GM21717 (cell line): Measurements from ENCODE around the gene ADAM22.
A peak's percentile ranks its signal among the peaks of the same experiment; 100 is the strongest.

Experiments
- ATAC-seq: cut with Tn5 transposase; IDR thresholded peaks from one replicate; pipeline ENCODE4 v1.9.1; 2021; ENCODE audit warnings: mild to moderate bottlenecking, moderate library complexity; ENCODE audit not compliant: unreplicated experiment

ADAM22 gene

DNA sequence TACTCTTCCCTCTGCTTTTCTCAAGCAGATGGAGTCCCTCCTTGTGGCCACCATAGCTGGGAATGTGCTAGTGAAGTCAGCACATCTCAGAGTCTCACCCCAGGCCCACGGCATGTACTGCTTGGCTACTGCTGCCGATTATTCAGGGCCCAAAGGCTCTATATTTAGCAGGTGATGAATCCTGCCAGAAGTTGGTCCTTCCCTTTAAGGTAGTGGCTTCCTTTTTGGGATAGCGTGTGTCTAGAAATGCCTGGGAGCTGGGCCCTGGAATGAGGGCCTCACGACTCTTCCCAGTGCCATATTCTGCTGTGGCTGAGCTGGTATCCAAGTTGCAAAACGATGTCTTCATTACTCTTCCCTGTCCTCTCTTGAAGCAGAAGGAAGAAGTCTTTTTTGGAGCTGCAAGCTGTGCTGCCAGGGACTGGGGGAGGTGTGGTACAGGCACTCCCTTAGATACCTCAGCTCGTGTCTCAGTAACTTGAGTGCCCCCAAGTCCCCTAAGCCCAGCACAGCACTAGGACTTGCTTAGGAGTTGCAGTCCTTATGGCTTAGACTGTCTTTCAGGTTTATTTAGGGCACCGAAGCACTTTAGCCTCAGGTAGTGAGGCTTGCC is 100.1 kb downstream of the ADAM22 start:
- ATAC-seq, result no peak

DNA sequence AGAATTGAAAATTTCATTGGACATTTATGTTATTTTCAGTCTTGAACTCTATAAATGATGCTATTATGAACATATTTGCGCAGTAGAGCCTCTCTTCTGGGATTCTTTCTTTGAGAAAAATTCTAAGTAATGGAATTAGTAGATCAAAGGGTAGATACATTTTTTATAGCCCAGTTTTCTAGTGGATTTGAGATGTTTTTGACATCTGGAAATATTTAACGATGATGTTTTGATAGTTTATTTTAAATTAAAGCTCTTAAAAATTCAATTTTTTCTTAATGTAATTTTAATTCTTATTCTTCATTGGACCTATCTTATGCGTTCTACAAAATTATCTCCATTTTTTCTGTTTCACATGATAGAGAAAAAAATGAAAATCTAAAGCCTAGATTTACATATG is 103.0 kb downstream of the ADAM22 start:
- ATAC-seq, result no peak

DNA sequence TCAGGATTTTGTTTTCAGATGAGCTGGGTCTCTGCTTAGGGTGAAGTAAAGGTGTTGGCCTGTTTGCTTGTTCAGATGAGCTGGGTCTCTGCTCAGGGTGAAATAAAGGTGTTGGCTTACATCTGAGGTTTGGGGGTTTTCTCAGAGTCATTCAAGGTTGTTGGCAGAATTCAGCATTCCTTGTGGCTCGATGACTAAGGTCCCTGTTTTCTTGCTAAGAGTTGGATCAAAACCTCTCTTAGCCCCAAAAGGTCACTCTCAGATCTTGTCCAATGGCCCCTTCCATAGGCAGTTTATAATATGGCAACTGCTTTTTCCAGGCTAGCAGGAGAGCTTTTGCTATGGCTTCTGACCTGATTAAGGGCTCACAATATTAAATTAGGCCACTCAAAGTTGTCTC is 106.6 kb downstream of the ADAM22 start:
- ATAC-seq, result no peak

DNA sequence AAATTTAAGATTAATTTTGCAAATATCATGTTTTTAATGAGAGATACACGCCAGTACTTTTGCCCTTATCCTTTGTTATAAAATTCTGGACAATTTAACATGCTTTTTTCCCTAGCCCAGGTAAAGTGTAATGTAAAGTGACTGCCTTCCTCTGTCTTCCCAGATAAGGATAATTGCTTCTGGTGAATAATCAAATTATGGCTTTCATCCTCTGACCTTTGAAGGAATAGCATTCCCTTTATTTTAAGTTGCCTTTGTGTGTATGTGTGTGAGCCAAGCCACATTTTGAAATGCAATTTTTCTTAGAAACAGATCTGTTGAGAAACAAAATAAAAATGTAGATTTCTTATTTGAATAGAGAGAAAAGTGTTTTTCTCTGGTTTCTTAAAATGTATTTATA is 107.5 kb downstream of the ADAM22 start:
- ATAC-seq, result no peak

DNA sequence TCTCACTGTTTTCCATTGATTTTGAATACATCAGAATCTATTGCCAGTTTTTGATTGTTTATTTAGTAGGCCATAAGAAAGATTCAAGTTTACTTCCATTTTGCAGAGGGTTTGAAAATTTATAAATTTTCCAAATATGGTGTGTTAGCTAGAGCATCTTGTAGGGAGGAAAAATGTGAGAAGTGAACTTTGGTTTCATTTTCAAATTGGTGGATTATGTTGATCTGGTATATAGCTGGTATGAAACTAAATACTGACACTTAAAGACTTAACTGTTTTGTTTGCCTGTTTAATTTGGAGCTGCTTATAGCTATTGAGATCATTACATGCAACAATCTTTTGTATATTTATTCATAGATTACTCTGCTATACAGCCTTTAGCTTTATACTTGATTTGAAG is 108.1 kb downstream of the ADAM22 start:
- ATAC-seq, result peak; percentile 62

DNA sequence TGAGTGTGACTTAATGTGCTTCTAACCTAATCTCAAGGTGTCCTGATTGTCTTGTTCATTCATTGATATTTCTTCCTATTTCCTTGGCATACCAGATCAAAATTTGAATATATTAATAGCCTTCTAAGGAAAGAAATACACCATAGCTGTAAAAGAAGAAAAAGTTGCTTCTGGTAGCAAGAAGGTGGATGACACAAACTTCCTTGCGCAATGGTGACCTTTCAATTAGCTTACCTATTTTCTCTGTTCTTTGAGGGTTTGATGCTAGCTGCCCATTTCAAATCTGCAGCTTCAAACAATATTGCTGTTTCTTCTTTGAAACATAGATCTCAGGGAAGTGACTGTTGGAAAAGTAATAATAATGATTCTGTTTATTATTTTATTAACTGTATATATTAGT is 108.8 kb downstream of the ADAM22 start:
- ATAC-seq, result no peak

DNA sequence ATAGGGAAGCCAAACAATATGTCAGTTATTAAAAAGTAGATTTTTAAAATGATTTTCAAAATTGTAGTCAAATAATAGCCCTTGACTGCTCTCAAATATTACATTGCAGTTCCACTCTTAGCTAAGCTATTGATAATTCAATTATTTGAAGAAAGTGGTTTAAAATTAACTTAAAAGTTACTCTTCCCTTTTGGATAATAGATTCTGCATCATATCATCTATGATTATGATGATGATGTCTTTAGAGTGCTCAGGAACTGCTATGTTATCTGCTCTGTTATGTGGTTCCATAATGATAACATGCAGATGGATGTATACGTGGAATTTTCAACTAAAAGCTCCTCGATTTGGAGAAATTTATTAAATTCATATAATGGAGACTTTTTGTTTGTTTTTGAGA is 110.0 kb downstream of the ADAM22 start:
- ATAC-seq, result no peak

DNA sequence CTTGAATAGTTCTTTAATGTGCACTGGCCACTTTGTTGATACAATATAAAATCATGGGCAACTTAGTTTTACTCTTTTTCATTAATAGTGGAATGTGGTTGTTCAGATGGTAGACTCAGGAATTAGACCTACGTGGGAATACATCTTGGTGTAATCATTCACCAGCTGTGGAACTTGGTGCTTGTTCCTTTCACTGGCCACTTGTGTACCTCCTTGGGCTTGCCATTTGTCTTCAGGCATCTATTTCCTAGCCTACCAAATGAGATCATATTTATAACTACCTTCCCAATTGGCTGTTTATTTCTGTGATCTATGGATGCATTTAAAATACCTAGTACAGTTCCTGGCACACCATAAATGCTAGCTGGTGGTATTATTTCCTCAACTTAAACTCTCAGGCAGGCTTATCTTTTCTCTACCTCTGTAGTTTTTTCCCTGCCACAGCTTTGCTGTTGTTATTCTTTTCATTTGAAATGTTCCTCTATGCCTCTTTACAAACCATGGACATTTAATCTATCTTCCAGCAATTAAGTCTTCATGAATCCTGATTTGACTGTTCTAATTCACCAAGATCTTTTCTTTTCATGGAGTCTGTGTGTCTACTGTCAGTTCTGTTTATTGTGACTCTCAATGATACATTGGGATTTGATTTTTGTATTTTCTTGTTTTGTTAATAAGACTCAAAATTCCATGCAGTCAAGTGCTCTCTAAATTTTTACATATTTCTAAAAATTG is 113.0 kb downstream of the ADAM22 start:
- ATAC-seq, result no peak

DNA sequence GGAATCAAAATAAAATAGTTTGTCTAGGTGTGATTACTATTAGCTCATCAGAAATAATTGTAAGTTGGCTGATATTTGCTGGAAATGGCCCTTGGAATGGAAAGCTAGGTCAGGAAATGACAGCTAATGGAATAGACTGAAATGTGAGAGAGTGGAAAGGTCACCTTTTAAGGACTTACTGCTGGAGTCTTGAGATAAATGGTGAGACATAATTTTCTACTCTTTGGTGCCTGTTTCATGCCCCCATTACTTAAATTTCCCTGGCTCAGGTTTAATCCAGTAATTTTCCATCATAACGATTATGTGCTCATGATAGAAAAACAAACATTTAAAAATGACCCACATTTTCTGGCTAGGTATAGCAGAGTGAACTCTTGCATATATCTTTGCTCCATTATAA is 123.6 kb downstream of the ADAM22 start:
- no peak for ATAC-seq

DNA sequence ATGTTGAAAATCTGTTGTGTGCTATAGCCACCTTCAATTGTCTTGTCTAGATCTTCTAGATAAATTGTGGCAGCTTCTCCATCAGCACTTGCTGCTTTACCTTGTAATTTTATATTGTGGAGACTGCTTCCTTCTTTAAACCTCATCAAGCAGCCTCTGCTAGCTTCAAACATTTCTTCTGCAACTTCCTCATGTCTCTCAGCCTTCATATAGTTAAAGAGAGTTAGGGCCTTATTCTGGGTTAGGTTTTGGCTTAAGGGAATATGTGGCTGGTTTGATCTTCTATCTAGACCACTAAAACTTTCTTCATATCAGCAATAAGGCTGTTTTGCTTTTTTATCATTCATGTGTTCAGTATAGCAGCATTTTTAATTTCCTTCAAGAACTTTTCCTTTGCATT is 128.2 kb downstream of the ADAM22 start:
- ATAC-seq, result no peak

DNA sequence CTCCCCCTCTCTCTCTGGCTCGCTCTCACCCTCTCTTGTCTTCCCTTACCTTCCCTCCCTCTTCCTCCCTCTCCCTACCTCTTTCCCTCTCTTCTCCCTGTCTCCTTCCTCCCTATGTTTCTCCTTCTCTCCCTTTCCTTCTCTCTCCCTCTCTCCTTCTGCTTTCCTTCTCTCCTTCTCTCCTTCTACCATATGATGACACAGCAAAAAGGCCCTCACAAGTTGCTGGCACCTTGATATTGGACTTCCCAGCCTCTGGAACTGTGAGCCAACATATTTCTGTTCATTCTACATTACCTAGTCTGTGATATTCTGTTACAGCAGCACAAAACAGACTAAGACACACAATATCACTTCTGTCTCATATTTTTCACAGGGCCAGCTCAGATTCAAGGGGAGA is 135.0 kb downstream of the ADAM22 start:
- ATAC-seq, result no peak

DNA sequence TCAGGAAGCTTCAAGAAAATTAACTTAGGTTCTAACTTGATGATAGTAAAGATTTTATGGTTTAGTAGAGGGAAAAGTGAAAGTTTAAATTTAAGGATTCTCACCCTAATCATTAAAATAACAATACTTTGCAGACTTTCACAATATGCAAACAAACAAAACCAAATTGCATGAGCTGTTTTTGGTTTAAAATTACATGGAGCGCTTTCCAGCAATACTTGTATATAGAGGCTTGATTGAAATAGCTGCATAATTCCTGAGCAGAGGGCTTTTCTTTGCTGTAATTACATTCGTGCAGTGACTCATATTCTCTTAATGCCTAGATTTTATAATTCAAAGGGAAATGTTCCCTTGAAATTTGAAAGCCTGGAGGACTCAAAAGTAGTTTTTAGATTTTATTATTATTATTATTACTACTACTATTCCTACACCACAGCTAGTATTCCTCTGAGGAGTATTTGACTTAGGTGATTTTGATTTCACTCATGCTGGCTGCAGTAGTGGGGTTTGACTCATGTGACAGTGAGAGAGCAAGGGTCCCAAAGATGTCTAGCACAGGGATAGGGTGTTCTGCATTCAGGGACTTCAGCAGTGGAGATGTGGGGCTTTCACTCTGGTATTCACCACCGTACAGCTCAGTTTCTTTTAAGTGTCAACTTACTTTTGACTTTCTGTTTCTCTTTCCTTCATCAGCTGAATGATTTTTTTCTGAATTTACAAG is 138.1 kb downstream of the ADAM22 start:
- peak; percentile 93 for ATAC-seq

DNA sequence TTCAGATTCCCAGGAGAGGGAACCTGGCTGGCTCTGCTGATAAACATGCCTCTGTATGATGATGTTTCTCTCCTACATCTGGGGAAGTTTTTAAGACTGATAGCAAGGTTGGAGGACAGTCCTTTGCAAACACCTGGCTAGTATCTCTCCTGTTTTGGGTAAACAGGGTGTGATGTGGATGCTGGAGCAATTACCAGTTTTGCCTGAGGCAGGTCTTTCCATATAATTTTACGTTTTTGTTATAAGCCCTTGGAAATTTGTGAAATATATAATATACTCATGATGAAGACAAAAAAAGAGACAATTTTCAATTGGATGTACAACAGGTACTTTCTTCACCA is 138.6 kb downstream of the ADAM22 start:
- ATAC-seq, result peak; percentile 31

DNA sequence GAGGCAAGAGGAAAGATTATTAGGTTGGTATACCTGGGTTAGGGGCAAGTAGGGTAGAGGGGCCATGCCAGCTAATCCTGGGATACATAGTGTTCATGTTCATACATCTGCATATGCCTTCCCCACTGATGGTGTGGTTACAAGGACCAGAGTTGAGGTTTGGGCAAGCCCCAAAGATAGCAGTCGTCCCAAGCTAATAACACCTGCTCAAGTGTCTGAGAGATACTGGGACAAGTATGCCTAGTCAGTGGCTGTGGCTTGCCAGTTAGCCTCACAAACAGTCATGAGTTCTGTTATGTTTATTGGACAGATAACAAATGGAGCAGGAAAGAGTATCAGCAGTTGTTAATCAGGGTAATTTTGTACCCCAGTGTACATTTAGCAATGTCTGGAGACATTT is 139.6 kb downstream of the ADAM22 start:
- no peak for ATAC-seq

DNA sequence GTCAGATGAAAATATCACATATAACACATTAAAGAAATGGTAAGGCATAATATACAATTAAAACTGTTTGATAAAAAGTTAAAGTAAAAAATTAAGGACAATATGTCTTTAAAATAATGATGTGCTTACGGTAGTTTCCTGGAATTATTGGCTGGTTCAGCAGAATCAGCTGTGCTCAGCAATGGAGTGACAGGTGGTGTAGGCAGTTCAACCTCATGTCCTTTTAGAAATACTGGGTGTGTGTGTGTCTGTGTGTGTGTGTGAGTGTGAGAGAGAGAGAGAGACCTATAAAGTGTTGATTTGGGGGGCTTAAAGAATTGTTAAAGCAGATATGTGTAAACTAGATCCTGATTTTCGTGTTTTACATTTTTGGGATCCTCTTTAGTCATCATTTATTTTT is 141.2 kb downstream of the ADAM22 start:
- no peak for ATAC-seq

DNA sequence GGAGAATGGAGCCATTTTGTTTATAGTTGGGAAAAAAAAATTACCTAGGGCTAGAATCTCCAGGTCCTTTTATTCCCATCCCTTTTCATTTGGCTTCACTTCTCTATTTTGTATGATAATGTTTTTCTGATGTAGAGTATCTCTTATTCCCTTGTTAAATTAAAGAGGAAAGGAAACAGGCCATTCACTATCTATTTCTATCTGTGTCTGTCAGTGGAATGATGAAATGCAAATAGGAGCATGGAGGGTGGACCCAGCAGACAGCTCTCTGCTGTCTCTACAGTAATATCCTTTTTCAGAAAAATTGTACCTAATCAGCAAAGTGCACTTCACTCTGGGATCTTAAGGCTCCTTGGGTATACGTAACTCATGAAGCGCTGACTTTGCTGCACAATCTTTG is 149.8 kb downstream of the ADAM22 start:
- no peak for ATAC-seq

DNA sequence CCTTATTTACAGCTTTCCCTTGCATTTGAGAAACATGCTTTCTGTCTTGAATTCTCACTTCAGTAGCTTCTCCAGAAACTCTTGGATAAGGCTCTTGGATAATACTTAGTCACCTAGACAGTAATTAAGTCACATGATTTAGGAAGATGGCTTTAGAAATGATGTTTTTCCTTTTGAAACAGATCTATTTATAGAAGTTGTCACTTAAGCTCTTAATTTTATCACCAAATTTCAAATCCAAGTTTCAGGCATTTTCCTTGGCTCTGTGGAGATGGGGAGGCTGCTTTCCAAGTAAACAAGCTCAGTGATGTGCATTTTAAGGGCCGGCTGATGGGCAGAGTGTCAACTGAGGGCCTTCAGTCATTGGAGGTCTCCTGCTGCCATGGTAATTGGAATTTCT is 155.5 kb downstream of the ADAM22 start:
- no peak for ATAC-seq

DNA sequence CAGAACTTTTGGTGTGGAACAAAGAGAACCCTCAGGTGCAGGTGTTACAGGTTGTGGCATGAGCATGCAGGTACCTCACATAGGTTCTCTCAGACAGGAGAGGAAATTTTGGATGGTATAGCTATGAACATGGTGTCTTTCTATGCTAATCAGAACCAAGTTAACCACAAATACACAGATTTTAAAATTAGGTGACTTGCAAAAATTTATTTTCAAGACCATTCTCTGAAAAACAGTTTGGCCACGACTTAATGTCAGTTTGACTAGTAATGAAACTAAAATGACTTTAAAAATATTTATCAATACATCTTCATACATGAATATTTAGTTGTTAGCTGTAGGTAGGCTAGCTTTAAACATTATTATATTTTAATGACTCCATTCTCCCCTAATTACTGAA is 156.2 kb downstream of the ADAM22 start:
- no peak for ATAC-seq

DNA sequence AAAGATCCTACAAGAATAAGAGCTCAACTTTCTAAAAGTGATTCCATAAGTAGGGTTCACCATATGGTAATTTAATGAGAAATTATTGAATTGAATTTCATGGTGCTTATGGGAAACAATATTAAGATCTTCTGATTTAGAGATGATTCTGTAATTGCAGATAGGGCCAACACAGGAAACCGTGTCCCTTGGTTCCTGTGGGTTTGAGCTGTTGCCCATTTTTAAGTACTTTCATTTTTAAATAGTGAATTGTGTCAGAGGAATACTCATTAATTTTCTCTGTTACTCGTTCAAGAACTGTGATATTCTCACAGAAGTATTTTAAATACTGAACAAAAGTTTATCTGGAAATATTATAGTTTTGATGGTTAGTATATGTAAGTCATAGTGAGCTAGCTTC is 156.6 kb downstream of the ADAM22 start:
- peak; percentile 69 for ATAC-seq

DNA sequence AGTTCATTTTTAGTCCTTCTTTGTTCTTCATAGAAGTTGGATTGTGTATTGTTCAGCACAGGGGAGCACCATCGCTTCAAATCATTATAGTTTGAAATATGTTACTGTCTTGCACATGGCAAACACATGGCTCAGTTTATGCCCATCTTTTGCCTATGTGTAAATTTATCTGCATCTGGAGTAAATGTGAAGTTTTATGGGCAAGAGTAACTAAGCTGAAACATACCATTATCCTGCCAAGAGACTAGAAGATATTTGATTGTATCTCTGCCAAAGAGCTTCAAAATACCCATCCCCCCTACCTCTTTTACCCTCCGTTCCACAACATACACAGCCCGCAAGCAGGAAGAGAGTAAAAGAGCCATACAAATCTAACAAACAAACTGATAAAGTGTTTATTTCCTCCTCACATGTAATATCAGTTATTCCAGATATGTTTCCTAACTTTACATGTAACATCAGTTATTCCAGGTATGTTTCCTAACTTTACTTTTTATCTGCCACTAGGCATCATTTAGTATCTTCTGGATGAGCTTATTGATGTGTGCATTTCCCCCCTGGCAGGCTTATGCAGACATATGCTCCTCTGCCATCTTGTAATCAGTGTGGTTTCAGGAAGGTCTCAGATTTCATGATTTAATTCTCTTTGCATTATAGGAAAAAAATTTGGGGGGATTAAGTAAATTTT is 158.1 kb downstream of the ADAM22 start:
- no peak for ATAC-seq

DNA sequence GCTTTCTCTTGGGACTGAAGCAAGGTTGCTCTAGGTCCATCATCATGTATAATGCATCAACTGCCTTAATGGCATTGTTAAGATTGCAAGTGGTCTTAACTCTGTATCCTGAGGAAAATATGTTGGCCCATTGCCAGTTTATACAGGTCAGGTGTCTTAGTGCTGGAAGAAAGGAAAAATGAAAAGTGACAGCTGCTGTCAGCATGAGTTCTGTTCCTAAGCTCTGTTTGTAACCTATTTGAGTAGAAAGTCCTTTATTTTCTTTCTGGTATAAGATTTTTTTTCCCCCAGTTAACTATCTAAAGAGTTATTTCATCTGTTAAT is 158.6 kb downstream of the ADAM22 start:
- ATAC-seq, result no peak

DNA sequence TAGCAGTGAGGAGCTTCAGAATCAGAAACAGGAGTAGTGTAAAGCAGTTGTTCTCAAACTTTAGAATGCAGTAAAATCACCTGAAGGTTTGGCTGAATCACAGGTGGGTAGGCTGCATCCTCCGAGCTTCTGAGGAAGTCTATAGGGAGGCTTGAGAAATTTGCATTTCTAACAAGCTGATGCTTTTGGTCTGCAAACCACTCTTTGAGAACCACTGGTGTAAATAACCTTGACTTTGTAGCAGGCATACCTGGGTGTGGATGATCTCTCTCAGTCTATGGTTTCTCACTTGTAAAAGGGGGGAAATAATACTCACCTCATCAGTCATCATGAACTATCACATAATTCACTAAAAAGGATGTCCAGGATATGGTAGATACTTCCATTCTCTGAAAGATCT is 167.7 kb downstream of the ADAM22 start:
- peak; percentile 68 for ATAC-seq
